ENCODE results near the gene ZFAND2A.
"Not testable (repeated sequence)": the region's sequence is repeated elsewhere in the genome, so short reads cannot be mapped to it uniquely, and the experiment has no call there.

Gene ZFAND2A

DNA sequence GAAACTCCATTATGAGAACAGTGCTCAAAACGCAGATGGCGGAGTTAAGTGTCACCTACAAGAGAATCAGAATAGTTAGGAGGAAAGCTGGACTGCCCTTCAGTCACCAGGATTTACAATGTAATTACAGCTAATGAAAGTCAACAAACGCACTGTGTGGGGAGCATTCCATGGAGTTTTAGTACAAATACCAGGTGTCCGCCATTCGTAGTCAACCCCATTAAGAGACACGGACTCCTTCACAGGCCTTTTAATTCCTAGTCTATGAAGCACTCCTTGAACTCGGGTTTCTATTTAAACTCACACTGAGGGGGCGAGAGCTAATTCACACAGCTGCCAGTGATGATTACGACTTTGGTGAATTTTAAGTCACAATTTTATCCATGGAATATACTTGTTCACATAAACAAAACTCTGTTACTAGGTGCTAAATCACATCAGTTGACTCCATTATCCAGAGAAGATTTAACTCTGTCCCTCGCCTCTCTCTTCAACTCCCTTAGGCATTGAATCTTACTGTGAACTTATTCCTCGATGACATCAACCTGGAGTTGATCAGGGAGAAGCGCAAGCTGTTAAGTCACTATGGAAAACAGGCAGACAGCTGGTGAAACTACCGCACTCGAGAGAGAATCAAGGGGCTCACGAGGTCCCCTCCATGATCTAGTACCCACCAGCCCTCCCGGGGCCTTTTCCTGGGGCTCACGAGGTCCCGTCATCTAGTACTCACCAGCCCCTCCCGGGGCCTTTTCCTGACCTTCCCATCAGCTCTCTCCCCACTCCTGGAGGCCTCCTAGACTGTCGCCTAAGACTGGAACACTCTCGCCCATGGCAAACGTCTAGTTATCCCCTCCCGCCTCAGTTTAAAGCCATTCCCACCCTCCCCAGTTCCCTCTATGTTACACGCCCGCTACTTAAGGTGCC is 1.5 kb downstream of the ZFAND2A start:
- Histone ChIP-seq H3K4me1 (peaks cover 2% of the 10 kb centered on the region), H3K9me3 (ENCODE audit: control insufficient read depth, low read length) (no peaks in the 10 kb centered on the region), H3K9ac (no peak overlapping the region), H3K4me2 (ENCODE audit: low read length) (peak overlapping the region; percentile 70), H3K27ac (no peak overlapping the region), H3K27me3 (ENCODE audit: control insufficient read depth, insufficient read depth, low read length) (no peaks in the 10 kb centered on the region), H2AFZ (no peak overlapping the region), H3K4me3 (ENCODE audit: low read depth, low read length) (peak overlapping the region; percentile 91), H3K36me3 (ENCODE audit: control insufficient read depth, insufficient read depth, low read length) (no peaks in the 10 kb centered on the region), H3K79me2 (peaks cover 19% of the 10 kb centered on the region)
- no peak for TF ChIP-seq CTCF (IDR thresholded peaks at IDR 0.05)

GRCh38 chr7:1156782-1157535 is 3.0 kb downstream of the ZFAND2A start:
- Histone ChIP-seq H3K4me3 (ENCODE audit: low read depth, low read length) (no peak overlapping the region), H2AFZ (no peak overlapping the region), H3K9ac (no peak overlapping the region), H3K4me2 (ENCODE audit: low read length) (no peak overlapping the region), H3K9me3 (ENCODE audit: control insufficient read depth, low read length) (no peaks in the 10 kb centered on the region), H3K4me1 (peaks cover 2% of the 10 kb centered on the region), H3K36me3 (ENCODE audit: control insufficient read depth, insufficient read depth, low read length) (no peaks in the 10 kb centered on the region), H3K27ac (no peak overlapping the region), H3K79me2 (peaks cover 19% of the 10 kb centered on the region), H3K27me3 (ENCODE audit: control insufficient read depth, insufficient read depth, low read length) (no peaks in the 10 kb centered on the region)
- no peak for TF ChIP-seq CTCF (IDR thresholded peaks at IDR 0.05)

- not testable (repeated sequence) for H3K9ac ChIP-seq; H3K4me1 ChIP-seq; H3K36me3 ChIP-seq (ENCODE audit: control insufficient read depth, insufficient read depth, low read length); H3K27me3 ChIP-seq (ENCODE audit: control insufficient read depth, insufficient read depth, low read length); H3K4me2 ChIP-seq (ENCODE audit: low read length); H3K4me3 ChIP-seq (ENCODE audit: low read depth, low read length); H2AFZ ChIP-seq; H3K27ac ChIP-seq; H3K9me3 ChIP-seq (ENCODE audit: control insufficient read depth, low read length)
- peaks cover 19% of the 10 kb centered on the region for H3K79me2 ChIP-seq
These were observed 3.9 kb downstream of the ZFAND2A start for GRCh38 chr7:1155818-1156781.

GRCh38 chr7:1154172-1154739 is 5.7 kb downstream of the ZFAND2A start:
- Histone ChIP-seq H2AFZ (no peak overlapping the region), H3K4me2 (ENCODE audit: low read length) (no peak overlapping the region), H3K79me2 (peaks cover 19% of the 10 kb centered on the region), H3K27me3 (ENCODE audit: control insufficient read depth, insufficient read depth, low read length) (no peaks in the 10 kb centered on the region), H3K4me3 (ENCODE audit: low read depth, low read length) (no peak overlapping the region), H3K27ac (no peak overlapping the region), H3K4me1 (peaks cover 2% of the 10 kb centered on the region), H3K36me3 (ENCODE audit: control insufficient read depth, insufficient read depth, low read length) (no peaks in the 10 kb centered on the region), H3K9ac (no peak overlapping the region), H3K9me3 (ENCODE audit: control insufficient read depth, low read length) (no peaks in the 10 kb centered on the region)
- TF ChIP-seq CTCF (IDR thresholded peaks at IDR 0.05) = no peak

Data from parathyroid adenoma (tissue), 2 donors.